NK-92 treated with Interleukin-12 subunit alpha and Interleukin-12 subunit beta, amount 100 ng/mL, for 24 hours (cell line): ENCODE measurements around the gene PTPRG.

ENCODE experiments used
- DNase-seq: peaks from one replicate; lab custom pipeline; 2025; lab: John Stamatoyannopoulos, UW

PTPRG gene

DNA sequence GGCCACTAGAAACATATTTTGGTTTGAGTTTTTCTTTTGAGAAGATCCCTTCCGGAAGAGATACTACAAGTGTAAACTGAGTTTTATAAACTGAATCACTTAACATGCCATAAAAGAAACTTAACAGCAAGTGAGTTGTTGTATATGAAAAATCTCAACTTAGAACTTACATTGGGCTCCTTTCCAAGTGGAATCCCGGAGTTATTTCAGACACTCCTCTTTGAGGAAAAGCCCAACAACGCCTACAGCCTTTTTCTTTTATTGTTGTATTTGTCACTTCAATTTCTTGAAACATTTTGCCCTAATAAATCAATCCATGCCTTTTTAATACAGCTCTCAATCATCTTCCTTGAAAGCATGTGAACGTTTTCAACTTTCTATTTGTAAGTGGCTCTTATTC, 674.6 kb downstream of the PTPRG start:
- DNase-seq, result no peak

DNA sequence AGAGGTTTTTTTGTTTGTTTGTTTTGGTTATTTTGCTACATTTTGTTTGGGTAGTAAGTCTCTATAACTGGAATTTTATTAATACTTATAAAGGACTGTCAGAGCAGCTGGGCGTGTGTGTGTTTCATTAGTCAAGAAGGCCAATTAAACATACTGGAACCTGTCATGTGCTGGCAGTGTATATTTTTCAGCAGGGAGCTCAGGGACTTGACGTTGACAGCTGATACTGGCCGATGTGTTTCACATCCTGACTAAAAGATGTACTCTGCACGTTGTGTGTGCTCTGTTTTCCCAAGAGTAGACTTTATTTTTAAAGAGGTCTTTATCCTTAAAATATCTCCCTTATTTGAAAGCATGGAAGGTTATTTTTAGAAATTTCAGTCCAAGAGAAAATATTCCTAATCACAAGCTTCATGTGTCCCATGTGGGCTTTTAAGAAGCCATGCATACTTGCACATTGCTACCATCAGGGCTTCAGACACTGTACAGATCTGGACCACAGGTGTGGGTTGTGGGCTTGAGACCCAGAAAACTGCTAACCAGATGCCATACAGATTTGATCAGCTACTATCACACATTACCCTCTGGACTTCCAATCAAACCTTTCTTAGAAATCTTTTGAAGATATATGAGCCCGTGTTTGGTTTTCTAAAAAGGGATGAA, 676.0 kb downstream of the PTPRG start:
- DNase-seq, result no peak

DNA sequence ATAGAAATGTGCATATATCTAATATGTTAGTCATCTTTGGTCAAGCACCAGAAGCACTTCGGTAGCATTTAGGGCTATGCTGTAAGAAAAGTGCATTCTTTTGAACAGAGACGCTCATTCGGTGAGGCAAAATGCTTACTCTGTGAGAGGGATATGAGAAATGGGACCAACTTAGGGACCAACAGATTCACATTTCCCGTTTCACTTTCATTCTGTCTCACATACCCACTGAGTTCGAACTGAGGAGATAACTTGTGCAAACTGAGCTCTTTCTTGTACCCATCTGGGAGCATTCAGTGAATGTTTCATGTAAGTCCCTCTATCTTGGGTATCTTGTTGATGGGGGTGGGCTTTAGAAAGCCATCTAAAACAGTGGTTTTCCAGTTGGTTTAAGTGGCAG, 676.6 kb downstream of the PTPRG start:
- DNase-seq, result no peak

DNA sequence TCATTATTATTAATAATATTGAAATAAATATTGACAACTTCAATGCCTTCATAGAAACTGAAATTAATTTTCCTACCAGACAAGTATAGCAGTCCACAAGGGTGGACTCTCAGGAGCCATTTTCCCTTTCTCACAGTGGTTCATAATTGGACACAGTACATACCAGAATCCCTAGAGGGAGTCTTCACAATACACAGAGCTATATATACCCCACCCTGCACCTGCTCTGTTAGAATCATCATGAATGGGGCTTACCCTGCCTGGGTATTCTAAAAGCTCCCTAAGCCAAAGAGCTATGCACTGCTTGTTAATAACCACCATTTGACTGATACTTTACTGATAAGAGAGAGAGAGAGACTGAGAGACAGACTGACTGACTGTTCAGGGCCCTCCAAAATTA, 677.1 kb downstream of the PTPRG start:
- DNase-seq, result no peak

DNA sequence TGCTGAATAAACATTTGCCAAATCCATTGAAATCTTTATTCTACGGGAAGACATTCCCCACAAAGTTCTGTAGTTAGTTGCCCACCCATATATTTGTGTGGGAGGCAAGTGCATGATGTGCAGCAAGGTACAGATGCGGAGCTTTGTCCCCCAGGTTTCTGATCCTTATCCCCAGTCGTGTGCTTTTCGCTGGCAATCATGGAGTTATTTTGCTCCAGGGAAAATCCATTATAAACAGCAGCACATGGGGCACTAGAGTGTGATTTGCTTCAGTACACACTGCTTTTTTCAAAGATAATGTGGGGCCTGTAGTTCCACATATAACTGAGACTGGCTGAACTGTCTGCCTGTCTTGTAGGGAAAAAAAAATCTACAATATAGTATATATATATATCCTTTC, 679.9 kb downstream of the PTPRG start:
- no peak for DNase-seq

DNA sequence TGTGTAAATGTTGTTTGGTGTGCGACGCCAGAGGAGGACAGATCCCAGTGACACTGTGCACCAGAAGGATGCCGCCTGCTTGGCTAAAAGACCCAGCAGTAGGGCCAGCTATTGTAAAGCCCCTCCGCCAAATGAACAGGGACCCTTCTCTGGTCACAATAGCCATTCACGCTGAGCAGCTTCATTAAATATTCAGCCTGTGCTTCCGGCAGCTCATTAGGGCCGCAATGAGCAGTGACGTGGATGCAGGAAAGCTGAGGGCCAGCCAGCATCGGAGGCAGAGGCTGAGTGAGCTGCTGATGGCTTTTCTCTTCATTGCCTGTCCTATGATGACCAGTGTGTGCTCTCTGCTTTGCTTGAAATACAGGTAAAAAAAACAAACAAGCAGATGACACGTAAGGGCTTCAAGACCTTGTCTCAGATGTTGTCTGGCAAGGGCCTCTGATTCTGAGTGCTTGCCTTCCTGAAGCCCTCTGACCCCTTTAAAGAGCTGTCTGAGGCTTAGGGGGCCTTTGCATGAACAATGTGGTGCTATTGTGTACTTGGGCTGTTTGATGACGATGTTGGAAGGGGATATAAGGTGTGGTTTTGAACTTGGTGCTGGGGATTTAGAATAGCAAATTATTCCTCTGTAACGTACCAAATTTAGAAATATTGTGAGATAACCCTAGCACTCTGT, 681.6 kb downstream of the PTPRG start:
- no peak for DNase-seq

DNA sequence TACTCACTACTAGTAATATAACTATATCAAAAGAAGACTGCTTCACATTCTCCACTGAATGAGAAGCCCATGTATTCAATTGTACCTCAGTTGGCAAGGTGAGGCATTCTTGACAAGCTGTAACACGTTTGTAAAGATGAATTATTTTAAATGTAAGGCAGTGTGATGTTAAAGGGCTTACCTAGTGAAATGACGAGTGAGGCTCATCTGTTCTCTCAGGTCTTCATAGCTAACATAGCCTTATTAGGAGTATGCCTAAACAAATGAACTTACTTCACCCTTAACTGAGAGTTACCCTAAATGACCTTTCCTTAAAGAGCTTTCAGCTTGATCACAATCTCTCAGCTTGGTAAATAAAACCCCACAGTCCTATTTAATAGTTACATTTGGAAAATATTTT, 684.7 kb downstream of the PTPRG start:
- DNase-seq, result no peak

DNA sequence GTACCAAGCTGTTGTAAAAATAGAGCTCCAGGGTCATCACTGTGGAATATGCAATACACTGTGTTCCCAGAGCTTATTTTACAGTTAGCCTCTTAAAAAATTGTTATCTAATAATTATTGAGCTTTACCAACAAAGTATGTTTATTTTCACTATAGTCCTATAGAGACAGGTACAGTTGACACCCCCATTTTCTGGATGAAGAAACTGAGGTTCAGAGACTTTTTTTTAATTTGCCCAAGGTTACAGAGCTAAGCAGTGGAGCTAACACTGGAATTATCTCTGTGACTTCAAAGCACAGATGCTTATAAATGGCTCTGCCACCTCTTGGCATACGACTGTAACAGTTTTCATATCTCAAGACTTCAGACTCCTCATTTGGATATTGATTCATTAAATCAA, 685.6 kb downstream of the PTPRG start:
- no peak for DNase-seq

DNA sequence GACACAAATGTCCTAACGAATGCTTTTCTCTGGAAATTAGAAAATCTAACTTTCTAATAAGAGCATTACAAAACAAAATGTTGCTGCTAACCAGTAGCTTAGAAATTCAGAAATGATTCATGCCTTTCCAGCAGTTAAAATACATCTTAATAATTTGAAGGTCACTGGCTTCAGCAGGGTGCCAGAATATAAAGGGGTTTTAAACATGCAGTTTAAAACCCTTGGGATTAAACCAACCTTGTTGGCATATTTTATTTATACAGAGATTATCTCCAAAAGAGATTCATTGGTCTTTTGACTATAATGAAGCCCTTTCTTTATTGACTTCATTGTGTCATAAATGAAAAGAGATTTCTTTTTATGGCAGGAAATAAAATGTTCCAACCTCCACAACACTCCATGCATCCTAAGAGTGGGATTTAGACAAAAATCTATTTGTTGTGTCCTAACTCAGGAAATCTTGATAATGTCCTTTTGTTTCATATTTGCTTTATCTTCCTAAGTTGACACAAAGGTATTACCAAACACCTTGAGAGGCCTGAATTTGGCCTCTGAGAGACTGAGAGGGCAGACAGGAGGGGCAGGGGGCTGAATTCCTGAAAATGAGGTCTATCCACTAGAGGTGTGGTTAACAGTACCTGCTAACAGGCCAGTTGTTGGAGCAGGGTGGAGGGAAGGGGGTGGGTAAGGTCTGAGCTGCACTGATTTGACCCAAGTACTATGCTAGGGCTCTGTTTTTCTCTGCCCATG, 687.5 kb downstream of the PTPRG start:
- DNase-seq, result no peak

DNA sequence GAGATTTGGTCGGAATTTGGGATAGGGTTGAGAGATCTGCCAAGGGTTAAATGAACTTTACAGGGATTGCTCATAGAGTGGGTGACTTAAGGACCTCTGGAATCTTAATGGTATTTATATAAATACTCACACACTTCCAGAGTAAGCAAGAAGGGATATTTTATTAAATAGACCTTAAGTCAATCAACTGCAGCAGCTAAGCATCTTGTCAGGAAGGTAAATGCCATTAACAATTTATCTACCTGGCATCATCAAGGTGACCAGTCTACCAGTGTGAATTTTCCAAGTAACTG, 688.1 kb downstream of the PTPRG start:
- no peak for DNase-seq

DNA sequence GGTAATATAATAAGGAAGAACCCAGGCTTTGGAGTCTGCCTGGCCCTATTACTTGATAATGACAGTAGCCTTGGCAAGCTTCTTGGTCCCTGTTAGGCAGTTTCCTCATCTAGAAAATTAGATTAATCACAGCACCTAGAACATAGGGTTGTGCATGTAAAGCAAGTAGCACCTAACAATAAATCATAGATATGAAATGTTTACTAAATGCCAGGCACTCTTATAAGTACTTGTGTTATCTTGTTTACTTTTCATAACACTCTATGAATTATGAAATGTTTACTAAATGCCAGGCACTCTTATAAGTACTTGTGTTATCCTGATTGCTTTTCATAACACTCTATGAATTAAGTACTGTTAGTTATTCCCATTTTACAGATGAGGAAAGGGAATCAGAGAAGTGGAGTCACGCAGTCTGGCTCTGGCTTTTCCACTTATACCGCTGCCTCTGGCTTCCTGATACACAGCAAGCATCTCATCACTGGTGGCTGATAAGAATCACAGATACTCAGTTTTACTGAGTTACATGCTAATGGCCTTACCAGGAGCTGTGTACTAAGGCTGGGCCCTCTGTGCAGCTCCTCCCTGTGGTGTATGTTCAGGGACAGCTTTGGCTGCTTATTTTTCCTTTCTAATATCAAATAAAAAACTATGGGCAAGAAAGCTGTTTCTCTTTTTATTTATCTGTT, 688.6 kb downstream of the PTPRG start:
- no peak for DNase-seq

DNA sequence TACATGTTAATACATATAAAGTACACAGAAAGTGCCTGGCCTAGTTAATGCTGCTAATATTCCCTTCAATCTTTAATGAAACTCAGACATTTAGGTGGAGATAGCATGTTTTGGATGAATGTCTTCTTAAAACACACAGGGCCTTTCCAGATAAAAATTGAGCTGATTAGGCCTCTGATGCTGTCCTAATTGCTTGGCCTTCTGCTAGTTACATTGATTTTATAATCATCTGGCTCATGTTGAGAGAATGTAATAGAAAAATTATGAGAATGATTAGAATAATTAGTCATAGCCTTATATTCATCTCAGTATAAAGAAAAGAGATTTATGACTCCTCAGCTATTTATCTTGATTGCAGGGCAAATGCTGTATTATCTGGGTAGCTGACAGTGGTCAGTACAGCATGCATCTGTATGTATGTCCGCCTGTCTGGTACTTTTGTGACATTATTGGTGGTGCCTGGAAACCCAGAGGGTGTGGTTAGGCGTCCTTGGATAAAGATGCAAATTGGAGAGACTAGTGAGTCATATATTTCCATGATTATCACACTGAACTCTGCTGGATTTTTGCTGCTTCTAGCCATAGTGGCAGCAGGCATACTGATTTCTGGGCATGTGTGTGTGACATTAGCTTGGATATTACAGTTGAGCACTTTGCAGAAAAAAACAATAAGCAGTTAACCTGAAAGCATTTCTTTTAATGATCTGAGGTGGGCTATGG, 691.2 kb downstream of the PTPRG start:
- no peak for DNase-seq

DNA sequence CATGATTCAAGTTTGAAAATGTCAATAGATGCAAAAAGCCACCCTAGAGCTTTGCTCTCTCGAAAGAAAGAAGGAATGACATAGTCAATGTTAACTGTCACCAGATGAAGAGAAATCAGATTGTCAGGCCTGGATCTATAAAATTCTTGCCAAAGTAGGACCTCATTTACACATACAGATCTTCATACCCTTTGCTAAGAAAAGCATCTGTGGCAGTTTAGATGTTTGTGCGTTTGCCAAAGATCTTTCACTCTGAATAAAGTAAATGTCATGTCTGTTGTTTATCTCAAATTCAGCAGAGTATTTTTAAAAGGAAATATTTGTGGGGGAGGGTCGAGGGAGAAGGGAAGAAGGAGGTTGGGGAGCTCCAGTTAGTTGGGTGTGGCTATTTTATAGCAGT, 692.6 kb downstream of the PTPRG start:
- DNase-seq, result no peak

DNA sequence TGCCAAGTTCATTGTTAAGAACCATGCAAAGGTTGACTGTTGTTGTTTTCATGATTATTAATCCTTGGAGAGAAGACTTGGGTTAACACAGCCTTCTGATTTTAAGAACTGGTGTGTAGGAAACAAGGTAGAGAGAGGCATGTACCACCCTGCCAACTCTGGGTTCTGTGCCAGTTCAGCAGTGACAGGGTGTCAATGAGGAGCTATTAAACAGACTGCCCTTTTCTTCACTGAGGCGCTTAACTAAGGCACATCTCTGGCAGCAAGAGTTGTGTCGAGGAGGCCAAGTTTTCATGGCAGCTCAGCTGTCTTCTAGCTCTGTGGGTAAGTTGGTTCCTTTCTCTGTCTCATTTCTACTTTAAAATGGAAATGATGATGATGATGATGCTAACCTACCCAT, 694.4 kb downstream of the PTPRG start:
- DNase-seq, result no peak

DNA sequence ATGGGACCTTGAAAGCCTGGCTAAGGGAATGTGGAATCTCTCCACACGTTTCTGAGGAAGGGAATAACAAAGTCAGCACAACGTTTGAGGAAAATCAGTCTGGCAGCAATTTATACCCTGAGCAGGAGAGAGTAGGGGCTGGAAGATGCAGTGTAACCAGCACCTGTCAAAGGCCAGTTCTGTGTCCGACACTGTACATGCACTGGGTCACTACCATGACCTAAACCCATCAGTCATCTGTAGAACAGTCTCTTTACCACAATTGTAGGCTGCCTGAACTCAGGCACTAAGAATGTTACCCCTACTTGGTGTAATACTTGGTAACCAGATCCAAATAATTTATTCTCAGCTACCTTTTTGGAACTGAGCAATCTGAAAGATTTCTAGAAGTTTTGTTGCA, 698.6 kb downstream of the PTPRG start:
- DNase-seq, result no peak

DNA sequence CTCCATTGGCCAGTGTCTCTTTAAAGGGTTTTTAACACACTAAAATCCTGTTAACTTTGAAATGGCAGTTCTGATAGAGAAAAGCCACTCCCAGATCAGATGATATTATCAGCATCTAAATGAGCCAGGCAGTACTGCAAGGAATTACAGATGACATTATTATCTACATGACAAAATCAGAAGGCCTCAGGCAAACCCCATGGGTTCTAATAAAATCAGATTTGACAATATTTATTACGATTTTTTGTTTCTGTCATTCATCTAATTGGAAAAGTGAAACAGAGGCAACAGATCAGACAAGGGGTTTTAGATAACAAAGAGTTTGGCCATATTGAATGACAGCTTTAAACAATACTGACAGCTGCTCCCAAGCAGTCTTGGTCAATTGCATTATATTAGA, 699.3 kb downstream of the PTPRG start:
- DNase-seq, result no peak

DNA sequence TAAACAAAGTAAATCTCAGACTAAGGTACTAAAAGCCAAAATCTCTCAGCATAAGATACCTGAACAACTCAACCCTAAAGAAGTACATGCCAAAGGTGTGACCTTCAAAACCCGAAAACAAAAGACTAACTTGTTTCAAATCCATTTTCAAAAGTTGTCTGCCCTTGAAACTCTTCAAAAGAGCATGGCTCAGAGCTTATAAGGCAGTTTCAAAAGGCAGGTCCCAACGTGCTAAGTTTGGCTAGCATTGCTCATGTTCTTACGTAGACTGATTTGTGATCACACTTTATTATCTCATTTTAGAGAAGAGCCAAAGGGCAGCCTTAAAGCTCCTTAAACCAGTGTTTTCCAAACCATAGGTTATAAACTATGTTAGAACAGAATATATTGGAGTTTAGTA, 699.8 kb downstream of the PTPRG start:
- no peak for DNase-seq

DNA sequence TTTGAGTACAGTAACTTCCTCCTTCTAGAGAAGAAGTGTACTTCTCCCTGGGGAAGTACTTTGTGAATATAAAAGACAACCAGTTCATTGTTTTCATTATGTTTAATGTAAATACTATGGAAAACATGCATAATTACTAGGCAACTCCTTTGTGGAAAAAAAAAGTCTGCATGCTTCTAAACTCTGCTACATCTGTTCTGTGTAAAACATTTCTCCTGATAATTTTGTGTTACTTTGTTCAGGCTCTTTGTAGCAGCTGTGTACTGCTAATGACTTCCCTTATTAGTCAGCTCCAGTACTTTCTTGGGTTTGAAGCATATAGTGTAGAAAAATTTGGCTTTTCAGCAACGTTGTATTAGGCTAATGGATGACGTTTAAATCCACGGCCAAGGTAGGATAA, 700.4 kb downstream of the PTPRG start:
- DNase-seq, result no peak

DNA sequence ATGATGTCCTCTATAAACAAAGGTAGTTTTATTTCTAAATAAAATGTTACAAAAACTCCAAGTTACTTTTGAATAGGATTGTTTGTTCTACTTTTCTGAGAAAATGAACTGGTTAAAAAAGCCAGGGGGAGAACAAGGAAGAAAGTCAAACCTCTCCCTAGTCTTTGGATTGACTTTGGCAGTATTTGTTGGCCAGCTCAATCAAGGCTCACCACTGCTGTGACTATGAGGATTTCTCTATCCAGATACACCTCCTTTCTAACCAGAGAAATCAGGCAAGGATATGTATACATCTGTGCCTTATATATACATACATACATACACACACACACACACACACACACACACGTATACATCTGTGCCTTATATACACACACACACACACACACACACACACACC, 704.2 kb downstream of the PTPRG start:
- DNase-seq, result no peak

DNA sequence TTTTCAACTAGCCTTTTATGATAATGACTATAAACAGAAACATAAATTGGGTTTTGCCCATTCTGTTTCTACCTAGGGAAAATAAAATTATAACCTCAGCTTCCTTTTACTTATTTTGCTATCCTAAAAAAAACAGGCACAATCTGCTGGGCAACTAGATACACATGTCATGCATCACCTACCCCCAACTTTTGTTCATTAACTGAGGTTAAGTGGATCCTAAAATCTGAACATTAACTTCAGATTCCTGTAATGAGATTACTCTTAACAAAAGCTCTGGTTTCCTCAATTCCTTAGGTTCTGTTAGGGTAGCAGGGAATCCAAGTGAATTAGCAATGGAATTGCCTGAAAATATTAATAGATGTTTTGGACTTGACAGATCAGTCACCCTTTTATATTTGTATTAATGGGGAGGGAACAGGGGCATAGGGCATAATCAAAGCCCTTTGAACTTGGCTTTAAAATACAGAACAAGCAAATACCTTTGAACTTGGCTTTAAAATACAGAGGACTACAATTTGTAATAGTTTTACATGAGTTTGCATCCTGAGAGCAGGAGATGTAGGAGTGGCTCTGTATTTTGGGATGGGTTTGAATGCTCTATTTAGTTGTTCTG, 705.4 kb downstream of the PTPRG start:
- no peak for DNase-seq

DNA sequence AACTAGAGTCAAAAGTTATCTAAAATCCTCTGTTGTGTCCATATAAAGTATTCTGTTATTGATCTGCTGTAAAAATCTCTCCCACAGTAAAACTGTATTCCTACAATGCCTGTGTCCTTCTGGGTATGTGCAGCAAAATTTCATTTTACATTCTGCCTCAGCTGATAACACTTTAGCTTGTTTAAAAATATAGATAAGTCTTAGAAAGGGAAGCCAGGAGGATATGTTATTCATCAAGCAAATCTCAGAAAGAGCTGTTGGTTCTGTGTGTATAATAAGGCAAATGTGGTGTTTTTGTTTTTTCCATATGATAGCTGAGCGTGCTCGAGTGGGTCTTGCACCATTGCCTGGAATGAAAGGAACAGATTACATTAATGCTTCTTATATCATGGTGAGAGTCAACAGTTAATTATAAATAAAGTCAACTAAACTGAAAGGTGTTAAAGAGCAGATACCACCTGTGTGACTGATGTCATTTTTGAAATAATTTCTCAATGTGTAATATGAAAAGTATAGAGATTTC, 715.3 kb downstream of the PTPRG start:
- no peak for DNase-seq

DNA sequence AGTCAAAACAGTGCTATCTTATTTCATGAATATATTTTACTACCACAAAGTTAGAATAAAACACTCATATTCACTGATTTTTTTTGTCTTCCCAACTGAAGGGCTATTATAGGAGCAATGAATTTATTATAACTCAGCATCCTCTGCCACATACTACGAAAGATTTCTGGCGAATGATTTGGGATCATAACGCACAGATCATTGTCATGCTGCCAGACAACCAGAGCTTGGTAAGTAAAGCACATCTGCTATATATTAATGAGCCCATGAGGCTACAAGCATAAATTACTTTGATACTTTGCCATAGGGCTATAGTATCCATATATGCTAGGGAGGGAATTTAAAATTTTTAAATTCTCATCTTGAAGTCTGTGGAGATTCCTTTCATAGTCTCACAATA, 716.1 kb downstream of the PTPRG start:
- DNase-seq, result no peak
